ENCODE data around the gene BAAT. TPM values are rescaled to one million over a fixed set of nuclear protein-coding genes. Genes with fewer than 3 reads are reported as not detected.

Gene BAAT
- polyA plus RNA-seq, 1 donor (not counting 4 experiments of a cell fraction or from before 2014, with no cell fraction given): 0.14 TPM

DNA sequence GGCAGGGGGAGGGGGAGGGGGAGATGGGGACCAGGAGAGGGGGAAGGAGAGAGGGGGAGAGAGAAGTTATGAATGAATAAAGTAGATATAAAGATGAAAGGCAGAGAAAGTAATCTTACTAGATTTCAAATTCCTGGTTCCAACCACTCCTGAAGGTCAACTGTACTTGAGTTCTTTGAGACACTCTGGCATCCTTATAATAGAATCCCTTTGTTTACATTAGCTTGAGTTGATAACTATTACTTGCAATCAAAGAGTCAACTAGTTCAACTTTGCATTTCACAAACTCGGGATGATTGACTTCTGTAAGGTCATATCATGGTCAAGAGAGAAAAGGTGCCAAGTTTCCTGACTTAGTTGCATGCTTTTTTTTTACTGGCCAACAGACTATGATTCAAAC is 42.2 kb downstream of the BAAT start:
- no peak overlapping the region for H3K4me2 ChIP-seq (ENCODE audit: control insufficient read depth, extremely low read depth, insufficient read depth, low read depth, low read length)
- no peak for FAIRE-seq
- TF ChIP-seq EZH2 (IDR thresholded peaks at IDR 0.05; ENCODE audit: low read length): no peak
- TF ChIP-seq, protein P1, sequence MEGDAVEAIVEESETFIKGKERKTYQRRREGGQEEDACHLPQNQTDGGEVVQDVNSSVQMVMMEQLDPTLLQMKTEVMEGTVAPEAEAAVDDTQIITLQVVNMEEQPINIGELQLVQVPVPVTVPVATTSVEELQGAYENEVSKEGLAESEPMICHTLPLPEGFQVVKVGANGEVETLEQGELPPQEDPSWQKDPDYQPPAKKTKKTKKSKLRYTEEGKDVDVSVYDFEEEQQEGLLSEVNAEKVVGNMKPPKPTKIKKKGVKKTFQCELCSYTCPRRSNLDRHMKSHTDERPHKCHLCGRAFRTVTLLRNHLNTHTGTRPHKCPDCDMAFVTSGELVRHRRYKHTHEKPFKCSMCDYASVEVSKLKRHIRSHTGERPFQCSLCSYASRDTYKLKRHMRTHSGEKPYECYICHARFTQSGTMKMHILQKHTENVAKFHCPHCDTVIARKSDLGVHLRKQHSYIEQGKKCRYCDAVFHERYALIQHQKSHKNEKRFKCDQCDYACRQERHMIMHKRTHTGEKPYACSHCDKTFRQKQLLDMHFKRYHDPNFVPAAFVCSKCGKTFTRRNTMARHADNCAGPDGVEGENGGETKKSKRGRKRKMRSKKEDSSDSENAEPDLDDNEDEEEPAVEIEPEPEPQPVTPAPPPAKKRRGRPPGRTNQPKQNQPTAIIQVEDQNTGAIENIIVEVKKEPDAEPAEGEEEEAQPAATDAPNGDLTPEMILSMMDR (optimal IDR thresholded peaks at IDR 0.05 in 1 of 3, IDR thresholded peaks at IDR 0.05 in 1 of 3, conservative IDR thresholded peaks at IDR 0.05 in 1 of 3; ENCODE audit: extremely low read depth in 1 of 3, insufficient read depth in 2 of 3, low read length in 3 of 3): no peak

DNA sequence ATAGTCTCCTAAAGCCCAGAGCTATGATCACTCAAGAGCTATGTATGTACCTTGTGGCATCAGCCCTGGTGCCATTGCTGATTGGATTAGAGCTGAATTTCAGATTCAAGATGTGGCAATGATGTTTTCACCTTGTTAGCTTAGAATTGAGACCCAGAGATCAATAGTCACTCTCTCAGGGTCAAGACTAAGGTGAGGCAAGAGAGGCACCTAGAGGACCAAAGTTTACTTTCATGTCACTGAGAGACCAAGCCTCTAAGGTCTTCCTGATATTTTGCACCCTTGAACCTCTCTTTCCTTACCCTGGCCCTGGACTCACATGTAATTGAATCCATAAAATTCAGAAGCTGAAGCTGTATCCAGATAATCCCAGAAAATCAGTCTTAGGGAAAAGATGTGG is 42.8 kb downstream of the BAAT start:
- Histone ChIP-seq H4K20me1 (ENCODE audit: control insufficient read depth, extremely low read depth, insufficient read depth, low read length) (no peaks in the 10 kb centered on the region), H3K79me2 (ENCODE audit: control insufficient read depth, insufficient read depth, low read length) (no peaks in the 10 kb centered on the region), H3K36me3 (ENCODE audit: control insufficient read depth in 2 of 2, extremely low read depth in 1 of 2, insufficient read depth in 2 of 2, low read length in 2 of 2) (no peaks in the 10 kb centered on the region), H3K9ac (ENCODE audit: control insufficient read depth, extremely low read depth, insufficient read depth, low read length) (no peak overlapping the region), H3K27me3 (ENCODE audit: control insufficient read depth, extremely low read depth, insufficient read depth, low read length) (no peaks in the 10 kb centered on the region), H3K9me3 (ENCODE audit: control insufficient read depth, low read depth, low read length) (no peaks in the 10 kb centered on the region), H3K4me2 (ENCODE audit: control insufficient read depth, extremely low read depth, insufficient read depth, low read depth, low read length) (no peak overlapping the region), H3K27ac (ENCODE audit: control insufficient read depth, insufficient read depth, low read length) (no peak overlapping the region), H3K9me1 (ENCODE audit: control insufficient read depth, extremely low read depth, insufficient read depth, low read length) (no peaks in the 10 kb centered on the region), H3K4me3 (ENCODE audit: control insufficient read depth in 2 of 3, extremely low read depth in 1 of 3, insufficient read depth in 2 of 3, low read depth in 1 of 3, low read length in 3 of 3) (no peak overlapping the region), H3K4me1 (ENCODE audit: control insufficient read depth, extremely low read depth, insufficient read depth, low read length) (no peaks in the 10 kb centered on the region), H2AFZ (ENCODE audit: control insufficient read depth, low read length) (no peak overlapping the region)
- dilution Hi-C loops (cut with MboI; ENCODE audit: extremely low pct_ligation_motif_present, low sequenced_read_pairs): no loop called here
- no peak for FAIRE-seq
- TF ChIP-seq, protein P1 (optimal IDR thresholded peaks at IDR 0.05 in 1 of 3, IDR thresholded peaks at IDR 0.05 in 1 of 3, conservative IDR thresholded peaks at IDR 0.05 in 1 of 3; ENCODE audit: extremely low read depth in 1 of 3, insufficient read depth in 2 of 3, low read length in 3 of 3): no peak
- TF ChIP-seq EZH2 (IDR thresholded peaks at IDR 0.05; ENCODE audit: low read length): no peak
- DNase-seq (ENCODE audit: low read depth, low spot score): no peak

More for the DNA sequence above, 42.2 kb downstream of the BAAT start:
- no peak overlapping the region for H3K4me3 ChIP-seq (ENCODE audit: control insufficient read depth in 2 of 3, extremely low read depth in 1 of 3, insufficient read depth in 2 of 3, low read depth in 1 of 3, low read length in 3 of 3)
- no peaks in the 10 kb centered on the region for H4K20me1 ChIP-seq (ENCODE audit: control insufficient read depth, extremely low read depth, insufficient read depth, low read length)
- no peaks in the 10 kb centered on the region for H3K36me3 ChIP-seq (ENCODE audit: control insufficient read depth in 2 of 2, extremely low read depth in 1 of 2, insufficient read depth in 2 of 2, low read length in 2 of 2)
- no peak overlapping the region for H2AFZ ChIP-seq (ENCODE audit: control insufficient read depth, low read length)
- dilution Hi-C loops (cut with MboI; ENCODE audit: extremely low pct_ligation_motif_present, low sequenced_read_pairs): no loop called here
- no peaks in the 10 kb centered on the region for H3K79me2 ChIP-seq (ENCODE audit: control insufficient read depth, insufficient read depth, low read length)
- no peaks in the 10 kb centered on the region for H3K27me3 ChIP-seq (ENCODE audit: control insufficient read depth, extremely low read depth, insufficient read depth, low read length)
- H3K27ac ChIP-seq (ENCODE audit: control insufficient read depth, insufficient read depth, low read length): no peak overlapping the region
- DNase-seq (ENCODE audit: low read depth, low spot score): no peak
- no peaks in the 10 kb centered on the region for H3K4me1 ChIP-seq (ENCODE audit: control insufficient read depth, extremely low read depth, insufficient read depth, low read length)
- H3K9ac ChIP-seq (ENCODE audit: control insufficient read depth, extremely low read depth, insufficient read depth, low read length): no peak overlapping the region
- H3K9me1 ChIP-seq (ENCODE audit: control insufficient read depth, extremely low read depth, insufficient read depth, low read length): no peaks in the 10 kb centered on the region
- H3K9me3 ChIP-seq (ENCODE audit: control insufficient read depth, low read depth, low read length): no peaks in the 10 kb centered on the region

All from keratinocyte (primary cell).